Measurements from ENCODE around the gene HAUS8.
"Not testable (repeated sequence)": the region's sequence is repeated elsewhere in the genome, so short reads cannot be mapped to it uniquely, and the experiment has no call there.

Gene HAUS8, protein sequence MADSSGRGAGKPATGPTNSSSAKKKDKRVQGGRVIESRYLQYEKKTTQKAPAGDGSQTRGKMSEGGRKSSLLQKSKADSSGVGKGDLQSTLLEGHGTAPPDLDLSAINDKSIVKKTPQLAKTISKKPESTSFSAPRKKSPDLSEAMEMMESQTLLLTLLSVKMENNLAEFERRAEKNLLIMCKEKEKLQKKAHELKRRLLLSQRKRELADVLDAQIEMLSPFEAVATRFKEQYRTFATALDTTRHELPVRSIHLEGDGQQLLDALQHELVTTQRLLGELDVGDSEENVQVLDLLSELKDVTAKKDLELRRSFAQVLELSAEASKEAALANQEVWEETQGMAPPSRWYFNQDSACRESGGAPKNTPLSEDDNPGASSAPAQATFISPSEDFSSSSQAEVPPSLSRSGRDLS

DNA sequence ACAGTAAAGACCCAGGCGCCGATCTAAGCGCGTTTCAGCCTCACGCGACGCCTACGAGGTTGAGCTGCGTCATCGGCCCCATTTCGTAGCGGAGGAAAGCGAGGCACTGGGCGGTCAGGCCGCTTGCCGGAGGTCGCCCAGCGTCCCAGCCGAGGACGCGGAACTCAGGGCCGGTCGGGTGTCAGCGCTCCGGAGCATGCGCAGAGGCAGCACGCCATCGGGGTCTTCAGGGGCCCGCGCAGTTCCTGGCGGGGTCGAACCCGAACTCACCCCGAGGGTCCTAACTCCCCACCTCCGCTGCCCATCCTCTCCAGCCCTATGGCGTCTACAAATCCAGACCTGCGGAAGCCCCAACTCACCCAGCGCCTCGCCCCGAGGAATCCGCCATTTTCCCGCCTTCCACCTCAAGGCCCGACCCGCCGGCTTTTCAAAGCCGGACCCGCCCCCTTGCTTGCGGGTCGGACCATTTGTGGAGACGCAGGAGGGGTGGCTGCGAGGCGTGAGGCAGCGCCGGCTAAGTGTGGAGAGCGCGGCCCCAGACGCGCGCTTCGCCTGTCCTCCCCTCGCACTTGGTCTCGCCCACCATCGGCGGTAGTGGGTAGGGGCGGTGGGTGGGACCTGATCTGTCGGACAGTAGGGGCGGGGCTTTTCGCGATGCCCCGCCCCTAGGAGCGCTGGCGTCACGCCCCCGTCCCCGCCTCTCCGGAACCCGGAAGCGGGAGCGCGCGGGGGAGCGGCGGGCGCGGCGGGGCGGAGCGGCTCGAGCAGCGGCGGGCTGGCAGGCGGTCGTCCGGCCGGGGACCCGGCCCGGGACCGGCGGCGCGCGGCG lies at the start of gene HAUS8, which contains the start of gene MYO9B:
Gene HAUS8, minus strand, starts transcription at position 418 of the 829 bp plus-strand sequence. Its CDS starts 30 bp downstream, at position 388.
Gene MYO9B, plus strand, starts transcription at position 743 of the 829 bp plus-strand sequence. CDS start 25,941 bp downstream, outside the sequence.
- peak; percentile 99 for DNase-seq (ENCODE audit: low read depth in 2 of 2)

DNA sequence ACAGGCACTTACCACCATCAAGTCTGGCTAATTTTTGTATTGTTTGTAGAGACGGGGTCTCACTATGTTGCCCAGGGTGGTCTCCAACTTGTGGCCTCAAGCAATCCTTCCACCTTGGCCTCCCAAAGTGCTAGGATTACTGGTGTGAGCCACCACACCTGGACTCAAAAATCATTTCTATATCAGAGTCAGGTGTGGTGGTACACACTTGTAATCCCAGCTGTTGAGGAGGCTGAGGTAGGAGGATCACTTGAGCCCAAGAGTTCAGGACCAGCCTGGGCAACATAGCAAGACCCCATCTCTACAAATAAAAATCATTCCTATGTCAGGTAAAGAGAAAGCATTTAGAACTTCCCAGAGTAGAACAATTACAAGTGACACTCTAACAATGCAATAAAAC lies 48.8 kb upstream of the HAUS8 start:
- DNase-seq (ENCODE audit: low read depth in 2 of 2): no peak

DNA sequence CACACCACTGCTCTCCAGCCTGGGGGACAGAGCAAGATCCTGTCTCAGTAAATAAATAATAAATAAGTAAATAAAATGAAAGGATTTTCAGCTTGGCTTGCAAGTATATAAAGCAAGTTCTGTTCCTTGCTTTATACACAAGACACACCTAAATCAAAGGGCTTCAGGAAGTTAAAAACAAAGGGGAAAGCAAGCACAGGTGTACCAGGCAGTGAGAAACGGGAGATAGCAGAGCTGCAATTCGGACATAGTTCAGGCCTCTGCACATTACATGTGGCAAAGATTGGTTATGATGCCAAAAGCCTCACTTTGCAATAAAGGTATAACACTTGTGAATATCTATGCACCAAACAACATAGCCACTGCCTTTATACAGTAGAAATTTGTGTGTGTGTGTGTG lies 47.8 kb upstream of the HAUS8 start:
- no peak for DNase-seq (ENCODE audit: low read depth in 2 of 2)

DNA sequence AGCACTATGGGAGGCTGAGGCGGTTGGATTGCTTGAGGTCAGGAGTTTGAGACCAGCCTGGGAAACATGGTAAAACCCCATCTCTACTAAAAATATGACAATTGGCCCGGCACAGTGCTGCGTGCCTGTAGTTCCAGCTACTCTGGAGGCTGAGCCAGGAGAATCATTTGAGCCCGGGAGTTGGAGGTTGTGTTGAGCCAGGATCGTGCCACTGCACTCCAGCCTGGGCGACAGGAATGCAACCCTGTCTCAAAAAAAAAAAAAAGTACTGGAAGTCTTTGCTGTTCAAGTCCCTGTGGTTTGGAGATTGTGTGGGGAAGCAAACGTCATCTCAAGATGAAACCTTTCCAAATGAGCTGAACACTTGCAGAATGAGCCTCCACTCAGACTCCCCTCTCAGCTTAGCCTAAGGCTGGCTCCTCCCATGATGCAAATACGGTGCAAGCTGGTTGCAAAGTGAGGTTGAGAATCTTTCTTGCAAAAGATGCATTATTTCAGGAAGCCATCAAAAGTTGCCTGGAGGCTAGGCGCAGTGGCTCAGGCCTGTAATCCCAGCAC lies 46.6 kb upstream of the HAUS8 start:
- peak; percentile 20 to 25 for DNase-seq (ENCODE audit: low read depth in 2 of 2)

DNA sequence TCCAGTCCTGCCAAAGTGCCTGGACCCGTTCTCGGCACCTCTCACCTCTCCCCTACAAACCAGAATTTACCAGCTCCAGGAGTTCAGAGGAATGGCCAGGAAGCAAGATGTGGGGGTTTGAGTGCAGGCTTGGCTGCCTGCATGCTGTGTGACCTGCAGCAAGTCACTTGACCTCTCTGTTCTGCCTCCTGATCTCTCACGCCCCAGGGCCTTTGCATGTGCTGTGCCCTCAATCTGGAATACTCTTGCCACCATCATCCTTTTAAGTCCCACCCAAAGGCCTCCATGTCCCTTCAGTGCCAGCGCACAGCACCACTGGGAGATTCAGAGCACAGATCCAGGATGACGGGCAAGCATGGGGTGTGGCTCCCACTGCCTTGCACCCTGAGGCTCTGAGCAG lies 43.7 kb upstream of the HAUS8 start:
- DNase-seq (ENCODE audit: low read depth in 2 of 2): no peak

DNA sequence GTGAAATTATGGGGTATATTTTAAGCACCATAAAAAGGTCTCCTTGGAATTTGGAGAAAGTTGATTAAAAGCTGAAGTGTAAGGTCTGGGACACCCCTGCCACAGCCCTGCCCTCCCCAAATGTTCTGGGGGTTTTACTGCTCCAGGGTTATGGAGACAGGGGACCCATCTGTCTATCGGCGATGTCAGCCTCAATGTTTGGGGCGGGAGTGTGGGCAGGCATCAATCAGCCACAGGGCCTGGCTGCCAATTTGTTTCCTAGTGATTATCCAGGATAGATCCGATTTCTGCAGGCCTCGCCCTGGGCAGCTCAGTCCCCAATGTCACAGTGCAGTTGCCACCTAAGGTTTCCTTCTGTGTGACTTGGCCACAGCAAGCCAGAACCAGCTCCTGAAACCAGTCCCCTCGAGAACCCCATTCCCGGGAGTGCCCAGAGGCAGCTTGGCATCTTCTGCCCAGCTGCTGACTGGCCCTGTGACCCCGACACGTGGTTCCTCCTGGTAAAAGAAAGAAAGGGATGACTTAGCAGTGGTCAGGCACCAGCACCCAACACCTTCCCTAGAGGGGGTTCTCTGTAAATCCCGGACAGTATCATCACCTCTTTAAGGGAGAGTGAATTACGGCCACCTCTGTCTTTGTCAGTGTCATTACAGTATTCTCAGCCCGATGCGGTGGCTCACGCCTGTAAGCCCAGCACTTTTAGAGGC lies 41.9 kb upstream of the HAUS8 start:
- DNase-seq (ENCODE audit: low read depth in 2 of 2): no peak

DNA sequence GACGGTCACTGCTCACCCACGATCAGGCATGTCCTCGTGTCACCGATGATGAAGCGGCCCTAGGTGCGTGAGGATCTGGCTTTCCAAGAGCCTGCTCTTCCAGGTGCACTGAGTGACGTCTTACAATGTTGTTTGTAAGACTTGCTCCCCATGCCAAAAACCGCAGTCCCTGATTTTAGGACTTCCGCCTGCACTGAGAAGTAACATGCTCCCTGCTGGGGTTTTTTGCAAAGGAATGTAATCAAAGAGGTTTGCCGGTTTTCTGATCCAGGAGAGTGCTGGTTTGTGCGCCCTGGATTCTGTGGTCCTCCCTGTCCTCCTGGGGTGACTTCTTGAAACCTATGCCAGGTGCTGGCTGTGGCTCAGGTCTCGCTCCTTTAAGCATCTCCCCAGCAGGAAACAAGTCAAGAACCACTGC lies 39.2 kb upstream of the HAUS8 start:
- DNase-seq (ENCODE audit: low read depth in 2 of 2): no peak

DNA sequence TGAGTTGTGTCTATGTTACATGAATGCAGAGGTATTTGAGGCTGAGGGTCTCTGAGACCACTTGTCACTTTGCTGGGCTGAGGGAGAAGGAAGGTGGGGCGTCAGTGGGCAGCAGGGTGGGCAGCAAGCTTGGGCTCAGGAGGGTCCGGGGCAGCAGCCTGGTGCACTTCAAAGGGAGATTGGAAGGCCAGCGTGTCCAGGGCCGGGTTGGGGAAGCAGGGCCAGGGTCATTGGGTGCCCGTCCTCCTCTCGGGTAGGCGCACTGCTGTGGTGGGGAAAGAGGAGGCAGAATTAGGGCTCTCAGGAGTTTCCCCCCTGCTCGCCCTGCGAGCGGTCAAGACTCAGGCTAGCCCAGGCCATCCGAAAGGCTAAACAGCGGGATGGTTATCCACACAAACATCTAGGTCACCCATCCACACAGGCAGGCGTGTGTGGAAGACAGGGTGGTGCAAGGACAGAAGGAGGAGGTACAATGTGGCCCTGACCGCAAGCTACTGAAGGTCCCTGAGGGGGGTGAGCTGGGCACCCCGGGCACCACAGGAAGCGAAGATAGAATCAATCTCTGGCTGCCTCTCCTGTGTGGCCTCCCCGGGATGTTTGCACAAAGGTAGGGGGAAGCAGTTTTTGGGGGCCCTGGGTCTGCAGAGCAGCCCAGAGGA lies 38.0 kb upstream of the HAUS8 start:
- no peak for DNase-seq (ENCODE audit: low read depth in 2 of 2)

DNA sequence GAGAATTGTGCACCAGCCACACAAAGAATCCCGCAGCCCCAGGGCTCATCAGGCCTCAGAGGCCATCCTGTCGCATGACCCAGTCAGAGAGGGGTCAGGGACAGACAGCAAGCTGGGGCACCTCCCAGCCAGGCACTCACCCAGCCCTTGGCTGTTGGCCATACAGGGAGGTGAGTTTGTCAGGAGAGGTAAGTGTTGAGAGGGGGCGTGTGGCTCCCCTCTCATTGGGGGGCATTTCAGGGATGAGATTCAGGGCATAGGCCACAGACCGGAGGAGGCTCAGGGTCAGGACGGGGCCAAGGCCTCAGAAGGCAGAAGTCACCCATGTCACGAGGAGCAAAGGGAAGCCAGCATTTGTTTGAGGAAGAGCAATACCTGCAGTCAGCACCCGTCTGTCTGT lies 37.4 kb upstream of the HAUS8 start:
- no peak for DNase-seq (ENCODE audit: low read depth in 2 of 2)

DNA sequence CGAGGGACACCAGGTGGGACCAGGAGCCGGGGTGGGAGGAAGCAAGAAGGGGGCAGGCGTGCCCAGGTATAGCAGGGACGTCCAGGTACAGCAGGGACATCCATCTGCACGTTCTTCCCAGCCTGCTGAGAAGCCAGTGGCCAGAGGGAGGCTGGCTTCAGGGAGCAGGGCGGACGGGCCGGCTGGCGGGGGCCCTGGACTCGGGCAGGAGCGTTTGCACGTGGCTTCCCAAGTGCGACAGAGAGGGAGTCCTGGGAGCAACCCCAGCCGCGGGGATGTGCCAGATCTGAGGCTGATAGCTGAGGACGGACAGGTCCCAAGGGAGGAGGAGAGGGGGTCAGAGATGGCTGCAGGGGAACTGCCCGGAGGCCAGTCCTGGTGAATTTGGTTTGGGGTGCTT lies 37.0 kb upstream of the HAUS8 start:
- DNase-seq (ENCODE audit: low read depth in 2 of 2): no peak

DNA sequence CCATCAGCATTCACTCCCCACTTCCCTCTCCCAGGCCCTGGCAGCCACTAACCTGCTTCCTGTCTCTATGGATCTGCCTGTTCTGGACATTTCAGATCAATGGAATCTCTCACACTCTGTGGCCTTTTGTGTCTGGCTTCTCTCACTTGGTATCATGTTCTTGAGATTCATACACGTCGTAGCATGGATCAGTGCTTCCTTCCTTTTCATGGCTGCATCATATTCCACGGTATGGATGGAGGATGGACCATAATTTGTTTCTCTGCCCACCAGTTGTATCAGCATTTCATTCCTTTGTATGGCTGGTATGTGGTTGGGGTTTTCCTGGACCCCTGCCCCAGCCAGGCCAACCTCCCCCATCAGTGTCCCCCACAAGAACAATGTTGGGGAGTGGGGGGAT lies 36.5 kb upstream of the HAUS8 start:
- DNase-seq (ENCODE audit: low read depth in 2 of 2): no peak

DNA sequence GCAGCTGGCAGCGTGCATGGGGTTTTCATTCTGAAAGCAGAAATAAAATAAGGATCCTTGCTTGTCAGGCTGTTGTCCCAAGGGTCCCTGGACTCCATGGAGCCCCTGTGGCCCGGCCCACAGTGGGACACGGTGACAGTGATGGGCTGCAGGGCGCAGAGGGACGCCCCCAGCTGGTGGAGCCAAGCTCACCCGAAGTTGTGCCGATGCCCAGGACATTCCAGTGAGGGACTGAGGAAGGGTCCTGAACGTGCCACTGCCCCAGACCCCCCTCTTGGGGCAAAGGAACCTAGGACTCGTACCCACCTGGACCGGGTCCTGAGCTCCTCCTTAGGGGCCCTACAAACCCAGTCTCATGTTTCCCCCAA lies 35.3 kb upstream of the HAUS8 start:
- no peak for DNase-seq (ENCODE audit: low read depth in 2 of 2)

DNA sequence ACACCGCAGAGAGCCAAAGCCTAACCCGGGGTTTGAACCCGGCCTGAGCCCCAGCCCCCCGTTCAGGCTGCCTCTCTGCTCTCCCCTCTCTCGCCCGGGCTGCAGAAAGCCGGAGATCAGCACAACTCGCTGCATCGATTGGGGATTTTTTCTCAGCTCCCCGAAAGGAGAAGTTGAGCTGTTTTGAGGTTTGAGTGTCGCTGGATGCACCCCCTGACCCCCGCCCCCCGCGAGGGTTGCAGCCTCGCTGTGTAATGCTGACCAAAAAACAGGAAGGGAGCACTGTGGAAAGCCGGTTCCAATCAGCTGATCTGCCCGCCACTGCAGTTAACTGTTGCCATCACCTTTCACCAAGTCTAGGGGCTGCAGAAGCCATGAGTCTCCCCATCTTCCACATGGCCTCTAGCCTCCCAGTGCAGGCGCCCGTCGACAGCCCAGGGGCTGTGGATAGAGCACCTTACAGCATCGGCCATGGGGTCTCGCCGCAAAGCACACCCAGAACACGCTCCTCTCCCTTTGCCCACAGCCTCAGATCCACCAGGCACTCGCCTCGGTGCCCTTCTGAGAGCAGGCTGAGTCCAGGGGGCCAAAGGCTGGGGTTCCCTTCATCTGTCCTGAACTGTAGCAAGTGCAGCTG lies 34.8 kb upstream of the HAUS8 start:
- DNase-seq (ENCODE audit: low read depth in 2 of 2): no peak

DNA sequence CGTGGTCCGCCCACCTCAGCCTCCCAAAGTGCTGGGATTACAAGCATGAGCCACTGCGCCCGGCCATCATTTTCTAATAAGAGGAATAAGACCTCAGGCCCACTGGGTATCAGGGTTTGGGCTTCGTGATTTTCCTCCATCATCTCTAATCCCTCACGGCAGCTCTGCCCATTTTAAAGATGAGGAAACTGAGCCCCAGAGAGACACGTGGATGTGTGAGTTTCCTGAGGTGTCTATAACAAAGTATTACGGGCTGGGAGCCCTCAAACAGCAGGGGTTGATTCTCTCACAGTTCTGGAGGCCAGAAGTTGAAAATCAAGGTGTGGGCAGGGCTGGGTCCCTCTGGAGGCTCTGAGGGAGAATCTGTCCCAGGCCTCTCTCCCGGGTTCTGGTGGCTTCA lies 34.0 kb upstream of the HAUS8 start:
- DNase-seq (ENCODE audit: low read depth in 2 of 2): no peak

DNA sequence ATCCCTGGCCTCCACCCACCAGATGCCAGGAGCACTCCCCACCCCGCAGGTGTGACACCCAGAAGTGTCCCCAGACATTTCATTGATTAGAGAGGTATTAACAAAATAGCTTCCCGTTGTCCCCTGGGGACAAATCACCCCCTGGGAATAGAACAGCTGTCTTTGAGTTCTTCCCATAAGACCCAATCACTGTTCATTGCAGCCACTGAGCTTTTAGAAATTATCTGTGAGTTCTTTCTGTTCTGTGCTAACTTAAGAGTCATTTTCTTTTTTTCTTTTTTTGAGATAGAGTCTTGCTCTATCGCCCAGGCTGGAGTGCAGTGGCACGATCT lies 33.2 kb upstream of the HAUS8 start:
- DNase-seq (ENCODE audit: low read depth in 2 of 2): no peak

DNA sequence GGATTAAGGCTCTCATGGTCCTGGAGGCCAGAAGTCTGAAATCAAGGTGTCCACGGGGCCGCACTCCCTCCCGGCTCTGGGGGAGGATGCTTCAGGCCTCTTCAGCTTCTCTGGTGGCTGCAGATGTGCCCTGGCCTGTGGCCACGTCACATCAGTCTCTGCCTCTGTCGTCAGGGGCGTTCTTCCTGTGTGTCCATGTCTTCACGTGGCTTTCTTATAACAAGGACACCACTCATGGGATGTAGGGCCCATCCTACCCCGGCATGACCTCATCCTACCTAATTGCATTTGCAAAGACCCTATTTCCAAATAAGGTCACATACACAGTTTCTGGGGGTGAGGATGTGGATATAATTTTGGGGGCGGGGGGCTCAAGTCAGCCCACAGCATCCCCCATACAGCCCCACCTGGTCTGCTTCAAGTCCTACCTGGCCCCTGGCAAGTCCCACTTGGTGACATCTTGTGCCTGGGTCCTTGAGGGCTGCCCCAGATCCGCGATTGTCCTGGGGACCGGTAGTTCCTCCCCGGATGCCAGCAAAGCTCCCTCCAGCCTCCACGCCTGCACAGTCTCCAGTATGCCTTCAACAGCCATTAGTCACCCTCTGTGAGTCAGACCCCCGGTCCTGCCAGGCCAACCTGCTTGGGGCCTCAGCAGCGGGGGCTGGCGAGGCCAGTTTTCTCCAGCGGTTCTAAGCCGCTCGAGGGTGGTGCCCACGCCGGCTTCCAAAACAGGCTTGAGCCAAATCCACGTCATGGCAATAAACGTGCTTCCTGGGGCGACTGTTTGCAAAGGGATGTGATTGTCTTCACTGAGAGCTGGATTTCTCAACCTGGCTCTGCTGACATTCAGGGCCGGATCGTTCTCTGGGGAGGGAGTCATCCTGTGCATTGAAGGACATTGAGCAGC lies 32.5 kb upstream of the HAUS8 start:
- peak; percentile 63 to 73 for DNase-seq (ENCODE audit: low read depth in 2 of 2)

DNA sequence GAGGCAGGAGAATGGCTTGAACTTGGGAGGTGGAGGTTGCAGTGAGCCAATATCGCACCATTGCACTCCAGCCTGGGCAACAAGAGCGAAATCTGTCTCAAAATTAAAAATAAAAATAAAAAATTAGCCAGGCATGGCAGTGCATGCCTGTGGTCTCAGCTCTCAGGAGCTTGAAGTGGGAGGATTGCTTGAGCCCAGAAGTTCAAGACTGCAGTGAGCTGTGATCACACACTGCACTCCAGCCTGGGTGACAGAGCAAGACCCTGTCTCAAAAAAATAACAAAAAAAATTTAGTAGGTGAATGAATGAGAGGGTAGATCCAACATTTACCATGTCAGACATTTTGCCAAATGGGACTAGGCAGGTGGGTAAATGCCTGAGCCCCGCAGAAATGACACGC lies 31.7 kb upstream of the HAUS8 start:
- not testable (repeated sequence) for DNase-seq (ENCODE audit: low read depth in 2 of 2)

DNA sequence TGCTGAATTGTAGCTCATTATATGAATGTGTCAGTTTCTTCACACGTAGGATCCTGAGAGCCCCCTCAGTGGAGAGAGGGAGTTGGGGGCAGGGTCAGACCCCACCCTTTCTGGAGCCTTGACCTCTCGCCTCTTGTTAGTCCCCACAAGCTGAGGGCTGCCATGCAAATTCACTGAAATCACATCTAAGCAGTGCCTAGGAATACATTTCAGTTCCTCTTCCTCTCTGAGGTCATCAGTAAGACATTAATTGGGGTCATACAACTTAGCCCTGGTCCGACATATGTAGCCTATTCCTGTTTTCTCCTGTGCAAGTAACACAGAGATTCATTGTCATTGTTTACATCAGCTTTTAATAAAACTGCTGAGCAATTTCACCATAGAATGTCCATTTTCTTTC lies 30.3 kb upstream of the HAUS8 start:
- DNase-seq (ENCODE audit: low read depth in 2 of 2): no peak

DNA sequence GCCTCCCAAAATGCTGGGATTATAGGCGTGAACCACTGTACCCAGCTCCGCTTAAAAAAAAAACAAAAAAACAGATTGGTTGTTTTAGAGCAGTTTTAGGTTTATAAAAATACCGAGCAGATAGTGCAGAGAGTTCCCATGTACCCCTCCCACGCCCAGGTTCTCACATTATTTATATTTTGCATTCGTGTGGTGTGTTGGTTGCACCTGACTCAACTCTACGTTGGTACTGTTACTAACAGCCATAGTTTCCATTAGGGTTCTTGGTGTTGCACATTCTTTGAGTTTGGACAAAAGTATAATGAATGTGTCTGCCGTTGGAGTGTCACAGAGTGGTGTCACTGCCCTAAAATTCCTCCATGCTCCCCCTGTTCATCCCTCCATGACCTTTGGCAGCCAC lies 29.4 kb upstream of the HAUS8 start:
- no peak for DNase-seq (ENCODE audit: low read depth in 2 of 2)

DNA sequence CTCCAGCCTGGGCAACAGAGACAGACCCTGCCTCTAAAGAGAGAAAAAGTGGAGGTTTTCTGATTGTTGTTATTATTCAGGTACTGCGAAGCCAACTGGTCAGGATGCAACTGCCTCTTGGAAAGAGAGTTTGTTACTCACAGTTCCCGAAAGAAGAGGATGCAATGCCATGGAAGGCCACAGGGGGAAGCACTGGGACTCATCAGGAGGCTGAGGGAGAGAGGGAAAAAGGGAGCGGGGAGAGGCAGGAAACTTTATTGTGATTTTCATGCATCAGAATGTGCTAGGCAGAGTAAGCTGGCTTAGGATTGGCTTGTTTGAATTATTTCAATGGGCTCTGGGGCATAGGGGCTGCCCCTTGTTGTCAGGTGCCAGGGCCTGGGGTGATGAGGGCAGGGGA lies 27.9 kb upstream of the HAUS8 start:
- DNase-seq (ENCODE audit: low read depth in 2 of 2): no peak

Data from fibroblast of skin of left biceps (primary cell).